Measurements from ENCODE around the gene DPF1. TPM values are rescaled to one million over a fixed set of nuclear protein-coding genes. Genes with fewer than 3 reads are reported as not detected.

Gene DPF1
- total RNA-seq, 1 donor from 2014 or later = 4.8 TPM

- no peak for TF ChIP-seq CTCF (IDR thresholded peaks at IDR 0.05; ENCODE audit: unreplicated experiment)
- Mint-ChIP-seq H3K4me1 (ENCODE audit: low read depth) (peaks cover 1% of the 10 kb centered on the region), H3K27ac (no peak overlapping the region), H3K4me3 (ENCODE audit: low read depth) (no peak overlapping the region), H3K9me3 (ENCODE audit: low read depth) (no peaks in the 10 kb centered on the region), H3K27me3 (peaks cover 3% of the 10 kb centered on the region), H3K36me3 (ENCODE audit: insufficient read depth) (peaks cover 5% of the 10 kb centered on the region)
- no peak for DNase-seq (ENCODE audit: low spot score, unreplicated experiment)
Measured at GRCh38 chr19:38216785-38217641, 7.0 kb downstream of the DPF1 start.

GRCh38 chr19:38213911-38214625, 10.0 kb downstream of the DPF1 start:
- no peak for TF ChIP-seq CTCF (IDR thresholded peaks at IDR 0.05; ENCODE audit: unreplicated experiment)
- no peak overlapping the region for H3K4me3 Mint-ChIP-seq (ENCODE audit: low read depth)

GRCh38 chr19:38213469-38213868, 10.6 kb downstream of the DPF1 start:
- Mint-ChIP-seq H3K4me3 (ENCODE audit: low read depth) (no peak overlapping the region), H3K9me3 (ENCODE audit: low read depth) (no peaks in the 10 kb centered on the region), H3K36me3 (ENCODE audit: insufficient read depth) (peaks cover 5% of the 10 kb centered on the region), H3K4me1 (ENCODE audit: low read depth) (peaks cover 12% of the 10 kb centered on the region), H3K27me3 (peaks cover 21% of the 10 kb centered on the region), H3K27ac (no peak overlapping the region)
- DNase-seq (ENCODE audit: low spot score, unreplicated experiment) = no peak
- no peak for TF ChIP-seq CTCF (IDR thresholded peaks at IDR 0.05; ENCODE audit: unreplicated experiment)

More at GRCh38 chr19:38213911-38214625, 10.0 kb downstream of the DPF1 start:
- no peak overlapping the region for H3K27ac Mint-ChIP-seq
- peaks cover 7% of the 10 kb centered on the region for H3K36me3 Mint-ChIP-seq (ENCODE audit: insufficient read depth)
- H3K27me3 Mint-ChIP-seq = peaks cover 18% of the 10 kb centered on the region
- peaks cover 12% of the 10 kb centered on the region for H3K4me1 Mint-ChIP-seq (ENCODE audit: low read depth)
- no peaks in the 10 kb centered on the region for H3K9me3 Mint-ChIP-seq (ENCODE audit: low read depth)
- no peak for DNase-seq (ENCODE audit: low spot score, unreplicated experiment)

GRCh38 chr19:38211766-38212165, 12.3 kb downstream of the DPF1 start:
- H3K27me3 Mint-ChIP-seq = peaks cover 27% of the 10 kb centered on the region
- no peak for DNase-seq (ENCODE audit: low spot score, unreplicated experiment)

More at GRCh38 chr19:38211766-38212165, 12.3 kb downstream of the DPF1 start:
- H3K27ac Mint-ChIP-seq = no peak overlapping the region
- TF ChIP-seq CTCF (IDR thresholded peaks at IDR 0.05; ENCODE audit: unreplicated experiment) = no peak
- H3K4me3 Mint-ChIP-seq (ENCODE audit: low read depth) = no peak overlapping the region
- peaks cover 12% of the 10 kb centered on the region for H3K36me3 Mint-ChIP-seq (ENCODE audit: insufficient read depth)
- no peaks in the 10 kb centered on the region for H3K9me3 Mint-ChIP-seq (ENCODE audit: low read depth)
- peaks cover 12% of the 10 kb centered on the region for H3K4me1 Mint-ChIP-seq (ENCODE audit: low read depth)

All from progenitor cell of endocrine pancreas (in vitro differentiated cells).